Loucy (cell line): ENCODE data around the gene ADAMTS7.
"Not testable (repeated sequence)": the region's sequence is repeated elsewhere in the genome, so short reads cannot be mapped to it uniquely, and the experiment has no call there.

Experiments
- H2AFZ ChIP-seq: fragments of 200-600 bp; sonication (generic); 2 replicates; pipeline ENCODE4 v1.6.0; 2016; ENCODE audit warnings: antibody characterized with exemption, mild to moderate bottlenecking, low read length, moderate library complexity
- H3F3A ChIP-seq: fragments of 200-600 bp; 2 replicates; pipeline ENCODE4 v1.6.0; 2016; ENCODE audit warnings: antibody characterized with exemption, low read depth, mild to moderate bottlenecking
- H3K27me3 ChIP-seq: fragments of 200-600 bp; sonication (generic); 2 replicates; pipeline ENCODE4 v1.6.1; 2014; ENCODE audit warnings: low read length, mild to moderate bottlenecking; ENCODE audit not compliant: insufficient read depth, poor library complexity, severe bottlenecking
- H3K36me3 ChIP-seq: fragments of 200-600 bp; sonication (generic); 2 replicates; pipeline ENCODE4 v1.6.1; 2016; ENCODE audit warnings: low read length; ENCODE audit not compliant: insufficient read depth
- H3K4me1 ChIP-seq: fragments of 200-600 bp; sonication (generic); 2 replicates; pipeline ENCODE4 v1.5.1; 2014; ENCODE audit warnings: low read length, mild to moderate bottlenecking; ENCODE audit not compliant: insufficient read depth, poor library complexity, severe bottlenecking
- H3K4me2 ChIP-seq: fragments of 200-600 bp; sonication (generic); 2 replicates; pipeline ENCODE4 v1.6.0; 2014; ENCODE audit warnings: antibody characterized with exemption, low read length, low read depth, mild to moderate bottlenecking; ENCODE audit not compliant: poor library complexity, severe bottlenecking
- H3K4me3 ChIP-seq: fragments of 200-600 bp; sonication (generic); 2 replicates; pipeline ENCODE4 v1.5.1; 2014; ENCODE audit warnings: low read length, mild to moderate bottlenecking, mixed read lengths; ENCODE audit not compliant: poor library complexity, severe bottlenecking
- H3K79me2 ChIP-seq: fragments of 200-600 bp; sonication (generic); 2 replicates; pipeline ENCODE4 v1.6.1; 2014; ENCODE audit warnings: low read length; ENCODE audit not compliant: insufficient read depth
- H3K9ac ChIP-seq: fragments of 200-600 bp; sonication (generic); 2 replicates; pipeline ENCODE4 v1.6.0; 2014; ENCODE audit warnings: mild to moderate bottlenecking, low read depth, low read length, moderate library complexity; ENCODE audit not compliant: poor library complexity, severe bottlenecking
- H3K9me2 ChIP-seq: fragments of 200-600 bp; sonication (generic); replicated peaks from 2 replicates; pipeline ENCODE4 v1.6.1; 2016; ENCODE audit warnings: low read depth, low read length, mixed read lengths
- H3K9me3 ChIP-seq: fragments of 200-600 bp; sonication (generic); 2 replicates; pipeline ENCODE4 v1.6.1; 2014; ENCODE audit warnings: mild to moderate bottlenecking, antibody characterized with exemption, low read length, low read depth; ENCODE audit not compliant: insufficient read depth
- H4K20me1 ChIP-seq: fragments of 200-600 bp; sonication (generic); 2 replicates; pipeline ENCODE4 v1.6.0; 2014; ENCODE audit warnings: antibody characterized with exemption, low read length, mild to moderate bottlenecking; ENCODE audit not compliant: insufficient read depth, poor library complexity, severe bottlenecking
- CTCF ChIP-seq: fragments of 200-600 bp; sonication (generic); conservative IDR thresholded peaks from 2 replicates; pipeline ENCODE4 v1.5.1; 2014; ENCODE audit warnings: mild to moderate bottlenecking, antibody characterized with exemption, low read length

ADAMTS7 gene

GRCh38 chr15:78755900-78756591 is 55.2 kb downstream of the ADAMTS7 start:
- H4K20me1 ChIP-seq, H3K79me2 ChIP-seq, H3K4me3 ChIP-seq, H3K4me2 ChIP-seq, H3K27me3 ChIP-seq, H3K9me3 ChIP-seq, H3K9ac ChIP-seq, H3F3A ChIP-seq, H2AFZ ChIP-seq, H3K9me2 ChIP-seq, H3K36me3 ChIP-seq: not testable (repeated sequence)
- H3K4me1 ChIP-seq, result peaks cover 34% of the 10 kb centered on the region
- TF ChIP-seq CTCF, result peak; percentile 54

- H3F3A ChIP-seq, H3K79me2 ChIP-seq, H3K27me3 ChIP-seq, H3K36me3 ChIP-seq, H3K9me2 ChIP-seq, H2AFZ ChIP-seq, H3K4me2 ChIP-seq, H3K9me3 ChIP-seq, H3K4me3 ChIP-seq, H4K20me1 ChIP-seq, H3K9ac ChIP-seq: not testable (repeated sequence)
- H3K4me1 ChIP-seq, result peaks cover 24% of the 10 kb centered on the region
Measured at GRCh38 chr15:78754637-78755280, 56.5 kb downstream of the ADAMTS7 start.

- not testable (repeated sequence) for H3K27me3 ChIP-seq, H3F3A ChIP-seq, H3K9me3 ChIP-seq, H3K79me2 ChIP-seq, H3K4me2 ChIP-seq, H4K20me1 ChIP-seq, H3K36me3 ChIP-seq, H3K4me3 ChIP-seq, H2AFZ ChIP-seq, H3K9me2 ChIP-seq, H3K9ac ChIP-seq
- peaks cover 19% of the 10 kb centered on the region for H3K4me1 ChIP-seq
Measured at GRCh38 chr15:78753751-78754535, 57.3 kb downstream of the ADAMTS7 start.

- not testable (repeated sequence) for H3K9me3 ChIP-seq, H4K20me1 ChIP-seq, H3K36me3 ChIP-seq, H3K79me2 ChIP-seq, H3K27me3 ChIP-seq, H3K9ac ChIP-seq, H3F3A ChIP-seq, H3K9me2 ChIP-seq, H3K4me2 ChIP-seq, H2AFZ ChIP-seq, H3K4me3 ChIP-seq
- peaks cover 13% of the 10 kb centered on the region for H3K4me1 ChIP-seq
Measured at GRCh38 chr15:78753359-78753659, 58.0 kb downstream of the ADAMTS7 start.
